Measurements from ENCODE around the gene ARHGAP21.

GRCh38 chr10:24661376-24661775 lies 62.3 kb downstream of the ARHGAP21 start:
- TF ChIP-seq CTCF (IDR thresholded peaks at IDR 0.05; ENCODE audit: low read length): no peak
- TF ChIP-seq EZH2 (optimal IDR thresholded peaks at IDR 0.05; ENCODE audit: low read depth, low read length): no peak

All from MM.1S (cell line).